Stimulated activated CD8-positive, alpha-beta memory T cell treated with anti-CD3 and anti-CD28 coated beads, Interleukin-7, amount 100 ng/mL, for 4 hours (primary cell): ENCODE measurements around the gene COX5A.
"Not testable (repeated sequence)": the region's sequence is repeated elsewhere in the genome, so short reads cannot be mapped to it uniquely, and the experiment has no call there.

Source experiments
- DNase-seq, 2 donors: peaks; one replicate each; pipeline ENCODE4 v3.0.0-alpha.2; 2020; ENCODE audit warnings: low read depth in 2 of 2

COX5A gene

DNA sequence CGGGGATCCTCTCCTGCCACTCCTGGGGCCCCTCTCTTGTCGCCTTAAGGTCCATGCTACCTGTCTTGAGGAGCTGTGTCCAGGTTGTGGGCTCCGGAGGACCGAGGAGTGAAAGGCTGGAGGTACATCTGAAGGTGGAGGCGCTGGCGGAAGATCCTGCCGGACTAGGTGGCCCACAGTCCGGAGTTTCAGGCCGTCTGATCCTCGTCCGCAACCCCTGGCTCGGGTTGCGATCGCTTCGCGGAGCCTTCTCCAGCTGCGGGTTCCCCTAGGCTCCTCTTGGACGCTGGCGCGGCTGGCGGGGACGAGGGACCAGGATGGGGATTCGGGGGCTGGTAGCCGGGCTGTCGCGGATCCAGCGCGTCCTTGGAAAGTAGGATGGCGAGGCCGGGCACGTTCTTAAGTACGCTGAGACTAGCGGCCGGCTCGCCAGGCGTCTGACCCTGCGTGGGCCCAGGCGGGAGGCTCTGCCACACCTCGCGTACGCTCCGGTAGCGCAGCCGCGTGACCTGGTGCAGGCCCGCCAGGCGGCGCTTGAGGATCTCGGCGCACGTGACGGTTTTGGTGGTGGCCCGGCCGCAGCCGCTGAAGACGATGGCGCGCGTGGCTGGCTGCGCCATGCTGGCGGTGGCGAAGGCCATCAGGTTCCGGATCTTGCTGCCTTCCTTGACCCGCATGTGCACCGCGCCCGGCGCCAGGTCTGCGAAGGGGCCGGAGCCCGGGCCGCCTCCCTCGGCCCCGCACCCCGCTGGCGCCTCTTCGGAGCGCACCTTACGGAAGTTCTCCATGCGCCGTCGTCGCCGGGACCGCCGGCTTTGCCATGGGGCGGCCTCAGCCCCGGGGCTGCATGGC is 18.1 kb upstream of the COX5A start:
- DNase-seq = peak; percentile 40 to 62

DNA sequence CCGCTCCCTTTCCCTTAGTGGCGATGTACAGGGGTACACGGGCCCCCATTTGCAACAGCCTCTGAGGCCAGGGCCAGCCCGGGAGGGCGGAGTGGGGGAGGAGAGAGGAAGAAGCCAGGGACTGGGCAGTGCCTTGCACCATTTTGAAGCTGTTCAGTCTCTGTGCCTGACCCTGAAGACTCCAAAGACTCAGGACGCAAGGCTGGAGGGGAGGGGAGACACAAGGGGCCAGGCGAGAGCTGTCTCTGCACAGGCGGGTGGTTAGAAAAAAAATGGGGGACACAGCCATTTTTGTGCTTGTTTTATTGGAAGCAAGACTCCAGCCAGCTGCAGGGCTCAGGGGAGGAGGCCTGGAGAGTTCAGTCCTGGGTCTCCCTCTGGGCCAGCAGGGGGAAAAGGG is 17.1 kb upstream of the COX5A start:
- no peak for DNase-seq

DNA sequence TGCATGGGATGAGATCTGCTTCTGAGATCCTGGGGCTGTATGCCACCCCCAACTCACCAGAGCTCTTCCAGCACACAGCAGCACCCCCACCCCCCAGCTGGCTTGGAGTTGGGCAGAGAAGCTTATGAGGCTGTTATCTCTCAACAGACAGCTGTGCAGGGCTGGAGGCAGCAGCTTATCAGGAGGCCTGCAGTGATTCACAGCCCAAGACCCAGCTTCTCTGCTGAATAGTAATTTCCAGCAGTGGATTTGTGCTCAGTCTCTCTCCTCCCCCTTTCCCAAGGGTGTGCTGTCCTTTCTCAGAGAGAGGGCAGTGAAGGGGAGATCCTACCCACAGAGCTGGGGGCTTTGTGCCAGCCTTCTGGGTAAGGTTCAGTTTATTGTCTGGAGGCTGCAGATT is 16.6 kb upstream of the COX5A start:
- no peak for DNase-seq

DNA sequence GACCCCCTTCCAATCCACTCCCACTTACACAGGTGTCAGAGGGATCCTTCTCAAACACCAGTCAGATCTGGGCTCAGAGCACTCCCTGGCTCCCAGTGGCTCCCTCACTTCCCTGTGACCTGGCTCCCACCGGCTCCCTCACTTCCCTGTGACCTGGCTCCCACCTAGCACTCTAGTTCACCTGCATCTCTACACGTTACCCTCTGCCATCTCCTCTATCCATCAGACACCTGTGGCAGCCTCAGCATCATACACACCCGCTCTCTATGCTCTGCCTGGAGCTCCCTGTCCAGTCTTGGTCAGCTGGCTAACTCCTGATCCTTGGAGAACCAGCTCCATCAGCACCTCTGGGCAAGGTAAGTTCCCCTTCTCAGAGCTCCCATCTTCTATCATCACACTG is 13.1 kb upstream of the COX5A start:
- DNase-seq = no peak

DNA sequence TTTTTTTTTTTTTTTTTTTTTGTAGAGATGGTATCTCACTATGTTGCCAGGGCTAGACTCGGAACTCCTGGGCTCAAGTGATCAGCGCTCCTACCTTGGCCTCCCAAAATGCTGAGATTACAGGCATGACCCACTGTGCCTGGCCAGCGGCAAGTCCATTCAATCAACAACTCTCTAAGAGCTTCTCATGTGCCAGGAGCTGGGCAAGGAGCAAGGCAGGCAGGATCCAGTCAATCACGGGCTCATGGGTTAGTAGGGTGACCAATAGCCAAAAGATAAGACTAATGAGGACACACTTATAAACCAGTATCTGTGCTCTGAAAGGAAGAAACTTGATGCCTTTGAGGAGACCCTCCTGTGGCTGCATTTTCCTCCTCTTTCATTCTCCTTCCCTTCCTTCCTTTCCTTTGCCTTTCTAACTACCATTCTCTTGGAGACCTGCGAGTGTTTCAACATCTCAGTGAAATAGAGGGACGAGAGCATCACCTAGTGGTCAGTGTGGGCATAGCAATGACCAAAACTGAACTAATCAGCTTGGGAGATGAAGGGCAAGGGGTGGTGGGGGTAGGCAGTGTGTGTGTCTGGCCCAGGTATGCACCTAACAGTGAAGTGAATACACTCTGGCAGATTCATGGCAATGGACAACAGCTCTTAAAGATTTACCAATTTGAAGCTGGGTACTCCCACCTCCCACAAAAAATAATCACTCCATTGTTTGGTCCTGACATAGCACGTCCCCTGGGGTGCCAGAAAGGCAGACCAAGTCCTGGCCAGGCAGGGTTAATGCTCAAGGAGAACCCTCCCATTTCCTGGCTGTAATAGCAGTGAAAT is 12.4 kb upstream of the COX5A start:
- DNase-seq = peak; percentile 46 to 74

DNA sequence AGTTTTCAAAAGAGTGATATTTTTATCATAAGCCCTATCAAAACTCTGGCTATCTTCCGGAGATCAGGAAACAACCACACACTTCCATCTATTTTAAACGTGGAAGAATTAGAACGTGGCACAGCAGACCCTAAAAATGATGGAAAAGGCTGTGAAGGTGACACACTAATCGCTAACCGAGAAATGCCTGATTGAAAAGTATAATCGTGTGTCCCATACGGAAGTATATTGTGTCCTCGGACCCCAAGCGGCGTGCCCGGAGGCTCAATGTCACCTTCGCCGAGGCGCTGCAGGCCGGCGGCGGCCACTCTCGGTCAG is 642 bp downstream of the COX5A start:
- DNase-seq = no peak

DNA sequence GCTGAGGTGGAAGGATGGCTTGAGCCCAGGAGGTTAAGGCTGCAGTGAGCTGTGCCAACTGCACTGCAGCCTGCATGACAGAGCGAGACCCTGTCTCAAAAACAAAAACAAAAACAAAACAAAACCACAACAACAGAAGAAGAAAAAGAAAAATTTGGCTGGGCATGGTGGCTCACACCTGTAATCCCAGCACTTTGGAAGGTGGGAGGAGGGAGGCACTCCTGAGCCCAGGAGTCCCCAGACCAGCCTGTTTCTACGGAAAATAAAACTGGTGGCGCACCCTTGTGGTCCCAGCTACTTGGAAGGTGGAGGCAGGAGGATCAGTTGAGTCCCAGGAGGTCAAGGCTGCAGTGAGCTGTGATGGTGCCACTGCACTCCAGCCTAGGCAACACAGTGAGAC is 2.7 kb downstream of the COX5A start:
- DNase-seq = not testable (repeated sequence)

DNA sequence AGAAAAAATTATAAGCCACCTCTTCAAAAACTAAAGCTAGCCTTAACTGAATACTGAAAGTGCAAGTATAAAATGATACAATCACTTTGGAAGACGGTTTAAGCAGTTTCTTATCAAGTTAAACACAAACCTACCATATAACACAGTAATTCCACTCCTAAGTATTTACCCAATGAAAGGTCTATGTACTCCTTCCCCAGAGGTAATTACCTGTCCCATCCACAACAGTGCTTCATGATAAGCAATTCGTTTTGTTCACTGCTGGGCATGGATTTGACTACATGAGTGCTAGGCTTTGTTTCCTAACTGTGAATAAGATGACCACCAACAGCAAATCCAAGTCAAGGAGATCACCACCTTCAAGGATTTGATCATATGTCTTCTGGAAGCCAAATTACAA is 4.3 kb downstream of the COX5A start:
- DNase-seq = no peak

DNA sequence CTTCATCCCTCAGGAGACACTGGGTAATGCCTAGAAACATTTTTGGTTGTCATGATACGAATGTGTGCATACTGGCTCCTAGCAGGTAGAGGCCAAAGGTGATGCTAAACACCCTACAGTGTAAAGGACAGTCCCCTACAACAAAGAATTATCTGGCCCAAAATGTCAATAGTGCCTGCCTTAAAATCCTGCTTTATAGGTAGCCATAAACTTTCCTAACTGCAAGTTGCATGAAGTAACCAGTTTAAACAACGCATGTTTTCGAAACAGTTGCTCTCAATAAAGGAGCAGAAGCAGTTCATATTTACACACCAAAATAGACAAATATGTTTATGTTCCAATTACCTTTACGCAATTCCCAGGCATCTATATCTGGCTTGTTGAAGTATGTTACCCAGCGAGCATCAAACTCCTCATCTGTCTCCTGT is 9.1 kb downstream of the COX5A start:
- no peak for DNase-seq

DNA sequence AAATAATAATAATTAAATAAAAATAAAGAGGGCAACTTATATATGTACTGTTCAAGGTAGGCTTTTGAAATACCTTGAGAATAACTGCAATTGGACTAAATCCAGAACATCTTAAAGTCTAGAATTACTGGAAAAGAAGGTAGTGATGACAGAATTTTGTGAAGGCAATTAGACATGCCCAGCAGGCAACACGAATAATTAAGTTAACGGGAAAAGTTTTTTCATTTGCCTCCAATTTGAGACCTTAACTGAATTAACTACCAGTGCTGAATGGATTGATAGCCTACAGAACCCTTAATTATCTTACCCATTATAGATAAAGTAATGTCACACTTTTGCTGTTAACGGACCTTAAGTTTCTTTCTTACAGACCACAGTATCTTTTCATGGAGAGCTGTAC is 13.3 kb downstream of the COX5A start:
- no peak for DNase-seq

DNA sequence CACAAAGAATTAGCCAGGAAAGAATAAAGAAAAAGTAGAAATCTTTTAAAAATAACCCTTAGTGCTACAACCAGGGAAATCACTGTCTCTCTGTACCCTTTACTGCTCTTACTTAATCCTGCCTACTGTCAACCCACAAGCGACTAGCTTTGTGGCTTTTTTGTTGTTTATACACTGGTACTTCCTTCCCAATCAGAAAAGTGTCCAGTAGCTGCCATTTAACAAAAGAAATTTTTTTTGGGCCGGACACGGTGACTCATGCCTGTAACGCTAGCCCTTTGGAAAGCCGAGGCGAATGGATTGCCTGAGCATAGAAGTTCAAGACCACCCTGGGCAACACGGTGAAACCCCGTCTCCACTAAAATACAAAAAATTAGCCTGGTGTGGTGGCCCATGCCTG is 17.4 kb downstream of the COX5A start:
- no peak for DNase-seq

DNA sequence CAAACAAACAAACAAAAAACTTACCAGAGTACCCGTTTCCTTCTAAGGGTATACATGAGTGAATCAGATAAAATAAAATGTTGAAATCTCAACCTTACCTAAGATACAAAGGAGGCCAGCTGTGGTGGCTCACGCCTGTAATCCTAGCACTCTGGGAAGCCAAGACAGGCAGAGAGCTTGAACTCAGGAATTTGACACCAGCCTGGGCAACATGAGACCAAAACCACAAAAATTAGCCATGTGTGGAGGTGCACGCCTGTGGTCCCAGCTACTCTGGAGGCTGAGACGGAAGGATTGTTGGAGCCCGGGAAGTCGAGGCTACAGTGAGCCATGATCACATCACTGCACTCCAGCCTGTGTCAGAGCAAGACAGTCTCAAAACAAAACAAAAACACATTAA is 20.2 kb downstream of the COX5A start:
- no peak for DNase-seq

DNA sequence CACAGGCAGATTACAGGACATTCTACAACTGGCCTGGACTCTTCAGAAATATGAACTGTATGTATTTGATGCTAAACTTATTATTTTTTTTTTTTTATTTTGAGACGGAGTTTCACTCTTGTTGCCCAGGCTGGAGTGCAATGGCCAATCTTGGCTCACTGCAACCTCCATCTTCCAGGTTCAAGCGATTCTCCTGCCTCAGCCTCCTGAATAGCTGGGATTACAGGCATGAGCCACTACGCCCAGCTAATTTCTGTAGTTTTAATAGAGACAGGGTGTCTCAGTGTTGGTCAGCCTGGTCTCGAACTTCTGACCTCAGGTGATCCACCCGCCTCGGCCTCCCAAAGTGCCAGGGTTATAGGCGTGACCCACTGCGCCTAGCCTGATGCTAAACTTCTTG is 24.1 kb downstream of the COX5A start:
- not testable (repeated sequence) for DNase-seq

DNA sequence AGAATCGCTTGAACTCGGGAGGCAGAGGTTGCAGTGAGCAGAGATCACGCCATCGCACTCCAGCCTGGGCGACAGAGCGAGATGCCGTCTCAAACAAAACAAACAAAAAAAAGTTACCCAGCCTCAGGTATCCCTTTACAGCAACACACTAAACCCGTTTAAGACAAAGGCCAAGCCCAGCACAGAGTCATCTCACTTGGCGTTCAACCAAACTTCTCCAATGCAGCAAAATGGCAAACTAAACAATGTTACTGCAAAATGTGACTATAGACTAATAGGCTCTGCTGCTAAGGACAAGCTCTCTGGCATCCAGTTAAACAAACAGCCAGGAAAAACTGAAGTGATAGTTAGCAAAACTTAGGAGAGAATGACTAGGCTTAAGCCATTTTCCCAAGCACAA is 24.8 kb downstream of the COX5A start:
- DNase-seq = no peak

DNA sequence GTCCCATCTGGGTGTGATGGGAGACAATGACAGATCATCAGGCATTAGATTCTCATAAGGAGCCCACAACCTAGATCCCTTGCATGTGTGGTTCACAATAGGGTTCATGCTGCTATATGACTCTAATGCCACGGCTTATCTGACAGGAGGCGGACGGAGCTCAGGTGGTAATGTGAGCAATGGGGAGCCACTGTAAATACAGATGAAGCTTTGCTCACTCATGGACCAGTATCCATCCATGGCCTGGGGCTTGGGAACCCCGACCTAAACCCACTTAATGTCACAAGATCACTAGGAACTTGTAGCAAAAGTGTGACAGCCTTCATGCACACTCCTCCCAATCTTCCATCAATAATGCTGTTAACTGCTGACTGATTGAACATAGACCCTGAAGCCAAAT is 29.2 kb downstream of the COX5A start:
- DNase-seq = no peak

DNA sequence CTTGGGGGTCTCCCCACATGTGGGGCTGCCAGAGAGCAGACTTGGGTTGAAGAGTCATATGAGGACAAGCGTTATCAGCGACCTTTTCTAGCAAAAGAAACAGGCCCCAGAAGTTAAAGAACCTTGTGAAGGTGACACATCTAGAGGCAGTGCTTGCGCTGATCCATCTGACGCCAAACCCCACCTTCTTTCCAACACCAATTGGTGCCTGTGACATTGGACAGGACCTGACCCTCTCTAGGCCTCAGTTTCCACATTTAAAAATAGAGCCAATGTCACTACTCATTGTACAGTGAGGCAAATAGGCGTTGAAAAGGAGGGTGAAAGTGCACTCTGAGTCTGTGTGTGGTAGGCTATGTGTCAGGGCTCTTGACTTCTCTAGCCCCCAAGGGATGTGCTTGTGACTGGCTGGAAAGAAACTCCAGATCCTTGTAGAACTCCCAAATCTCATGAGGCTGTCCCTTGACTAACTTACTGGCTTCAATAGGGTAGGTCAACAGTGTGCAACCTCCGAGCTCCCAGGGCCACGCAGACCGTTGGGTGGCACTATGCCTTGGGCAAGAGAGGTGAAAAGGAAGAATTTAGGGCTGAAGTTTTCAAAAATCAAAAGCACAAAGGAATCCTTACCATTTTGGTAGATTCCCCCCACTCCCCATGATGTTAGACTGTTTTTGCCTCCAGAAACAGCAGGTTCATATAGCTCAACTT is 30.6 kb downstream of the COX5A start:
- DNase-seq = no peak

DNA sequence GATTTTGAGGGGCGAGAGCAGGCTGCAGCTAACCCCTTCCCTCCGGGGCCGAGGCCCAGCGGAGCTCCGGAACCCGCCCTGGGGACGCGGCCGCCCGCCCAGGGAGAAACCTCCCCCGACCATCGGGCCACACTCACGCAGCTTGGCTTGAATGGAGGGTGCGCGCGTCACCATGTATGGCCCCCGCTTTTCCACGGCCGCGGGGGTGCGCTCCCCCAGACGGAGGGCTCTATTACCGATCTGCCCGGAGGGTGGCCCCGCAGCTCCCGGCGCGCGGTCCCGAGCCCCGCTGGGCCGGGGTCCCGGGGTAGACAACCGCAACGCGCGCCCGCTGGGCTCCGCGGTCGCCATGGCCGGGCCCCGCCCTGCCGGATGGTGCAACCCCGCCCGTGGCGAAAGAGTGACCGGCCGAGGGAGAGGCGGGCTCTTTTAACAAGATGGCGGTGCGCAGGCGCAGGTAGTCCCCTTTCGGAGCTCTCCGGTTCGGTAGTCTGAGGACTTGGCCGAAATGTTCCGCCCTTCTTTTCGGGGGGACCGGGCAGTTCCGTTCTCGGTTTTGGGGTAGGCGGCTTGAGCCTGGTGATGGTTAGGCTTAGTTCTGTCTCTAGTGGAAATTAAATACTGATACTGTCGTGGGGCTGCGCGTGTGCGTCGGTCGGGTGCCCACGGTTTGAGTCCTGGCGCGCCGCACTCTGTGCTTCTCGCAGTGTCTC is 31.3 kb downstream of the COX5A start, which contains the start of gene FAM219B:
FAM219B (minus strand) TSS at position 402 of the 713 bp plus-strand sequence; CDS start at position 351, 51 bp downstream.
- DNase-seq = peak; percentile 63 to 72

DNA sequence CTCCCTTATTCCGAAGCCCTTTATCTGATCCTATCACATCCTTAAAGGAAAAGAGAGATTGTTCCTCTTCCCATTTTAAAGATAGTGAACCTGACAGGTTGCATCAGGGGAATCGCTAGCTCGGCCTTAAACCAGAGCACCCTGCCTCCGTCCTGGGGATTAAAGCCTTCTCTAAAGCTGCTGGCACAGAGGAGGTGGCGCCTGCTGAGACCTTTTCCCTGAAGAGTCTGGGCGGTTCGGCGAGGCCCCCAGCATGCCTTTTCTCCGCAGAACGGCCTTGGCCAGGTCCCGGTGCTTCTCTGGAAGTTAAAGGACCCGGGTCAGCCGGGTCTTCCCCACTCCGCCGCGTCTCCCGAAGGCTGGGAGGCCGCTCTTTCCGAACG is 31.8 kb downstream of the COX5A start:
- no peak for DNase-seq

DNA sequence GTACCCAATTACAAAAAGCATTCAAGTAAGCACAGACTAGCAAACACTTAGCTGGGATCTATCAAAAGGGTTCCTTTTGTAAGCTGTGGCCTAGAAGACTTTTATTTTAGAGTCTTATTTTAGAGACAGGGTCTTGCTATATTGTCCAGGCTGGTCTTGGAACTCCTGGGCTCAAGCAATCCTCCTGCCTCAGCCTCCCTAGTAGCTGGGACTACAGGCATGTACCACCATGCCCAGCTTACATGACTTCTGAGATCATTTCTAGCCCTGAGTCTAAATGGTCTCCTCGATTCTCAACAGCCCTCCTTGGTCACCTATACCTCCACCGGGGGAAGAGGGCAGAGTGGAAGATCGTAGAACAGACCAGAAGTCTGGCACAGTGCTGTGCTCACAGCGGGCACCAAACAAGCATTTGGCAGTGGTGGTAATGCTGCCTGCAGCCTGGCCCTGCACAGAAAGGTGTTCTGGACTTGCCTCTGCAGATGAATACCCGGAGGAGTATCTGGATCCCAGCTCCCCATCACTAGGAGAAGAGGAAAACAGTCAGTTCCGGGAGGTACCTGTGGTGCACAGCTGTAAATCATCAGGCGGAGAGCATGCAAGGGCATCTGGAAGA is 33.6 kb downstream of the COX5A start:
- no peak for DNase-seq

DNA sequence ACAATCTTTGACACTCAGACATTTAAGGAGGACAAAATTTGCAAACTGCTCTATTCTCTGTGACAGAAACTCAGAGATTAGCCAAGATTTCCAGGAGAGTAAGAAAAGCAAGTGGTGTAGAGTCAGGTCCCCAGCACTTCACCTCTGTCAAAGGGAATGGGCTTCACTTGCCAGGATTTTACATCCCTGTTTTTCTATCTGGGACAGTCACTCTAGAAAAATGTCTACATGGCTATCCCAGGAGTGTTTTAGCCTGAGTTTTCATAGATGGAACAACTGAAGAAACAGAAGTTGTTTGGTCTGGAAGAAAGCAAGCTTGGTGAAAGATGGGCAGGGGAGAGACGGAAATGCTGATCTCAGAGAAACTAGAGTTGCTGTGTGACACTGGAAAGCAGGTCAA is 34.2 kb downstream of the COX5A start:
- DNase-seq = no peak

DNA sequence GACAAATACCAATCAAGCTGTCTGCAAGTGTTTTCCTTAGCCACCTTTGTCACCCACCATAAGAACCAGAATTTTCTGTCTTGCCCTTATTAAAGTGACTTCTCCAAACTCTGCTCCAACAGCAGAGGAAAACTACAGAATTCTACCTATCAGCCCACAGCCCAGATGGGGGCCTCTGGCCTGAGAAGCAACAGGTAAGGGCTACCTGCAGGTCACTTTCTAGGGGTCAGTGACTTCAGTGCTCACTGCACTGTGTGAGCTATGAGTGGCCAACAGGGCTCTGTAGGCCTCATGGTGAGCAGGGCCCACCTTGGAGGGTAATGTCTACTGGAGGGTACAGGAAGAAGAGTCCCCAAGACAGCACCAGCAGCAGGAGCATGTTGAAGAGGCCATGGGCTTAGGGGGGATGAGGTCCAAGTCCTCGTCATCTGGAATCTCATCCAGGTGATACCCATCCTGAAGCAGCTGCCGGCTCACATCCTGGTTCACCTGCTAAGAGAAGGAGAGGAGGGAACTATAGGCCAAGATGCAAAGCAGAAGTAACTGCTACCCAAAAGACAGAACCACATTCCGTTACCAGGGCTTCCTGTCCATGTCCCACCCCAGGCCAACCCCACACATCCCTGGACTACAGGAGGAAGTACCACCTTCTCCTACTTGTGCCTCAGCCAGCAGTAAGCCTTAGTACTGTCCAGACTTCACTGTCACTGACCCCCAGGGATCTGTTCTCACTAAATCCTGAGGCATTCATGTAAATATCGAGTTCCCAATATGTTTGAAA is 35.4 kb downstream of the COX5A start:
- no peak for DNase-seq
